Fibroblast of villous mesenchyme (primary cell): ENCODE results near the gene CELF2. TPM values are rescaled to one million over a fixed set of nuclear protein-coding genes. Genes with fewer than 3 reads are reported as not detected.

Experiments
- DNase-seq: peaks from one replicate; pipeline ENCODE4 v3.0.0-alpha.2; 2010; ENCODE audit warnings: low read depth
- H3K4me3 ChIP-seq: 2 replicates; pipeline ENCODE4 v1.5.1; 2011; ENCODE audit warnings: low read depth, mild to moderate bottlenecking, low read length
- total RNA-seq: library from RNA; depleted of rRNA; stranded (reverse); fragments of >200 nt; gene quantifications from 2 replicates; pipeline ENCODE4 v1.2.3, GENCODE V29; 2012
- TF ChIP-seq, protein P1 (sequence below): IDR thresholded peaks from 2 replicates; pipeline ENCODE4 v1.5.1; 2012; ENCODE audit warnings: low read depth, mild to moderate bottlenecking, low read length; ENCODE audit not compliant: insufficient read depth

Gene CELF2
- total RNA-seq, 1 donor: 2.2 TPM

DNA sequence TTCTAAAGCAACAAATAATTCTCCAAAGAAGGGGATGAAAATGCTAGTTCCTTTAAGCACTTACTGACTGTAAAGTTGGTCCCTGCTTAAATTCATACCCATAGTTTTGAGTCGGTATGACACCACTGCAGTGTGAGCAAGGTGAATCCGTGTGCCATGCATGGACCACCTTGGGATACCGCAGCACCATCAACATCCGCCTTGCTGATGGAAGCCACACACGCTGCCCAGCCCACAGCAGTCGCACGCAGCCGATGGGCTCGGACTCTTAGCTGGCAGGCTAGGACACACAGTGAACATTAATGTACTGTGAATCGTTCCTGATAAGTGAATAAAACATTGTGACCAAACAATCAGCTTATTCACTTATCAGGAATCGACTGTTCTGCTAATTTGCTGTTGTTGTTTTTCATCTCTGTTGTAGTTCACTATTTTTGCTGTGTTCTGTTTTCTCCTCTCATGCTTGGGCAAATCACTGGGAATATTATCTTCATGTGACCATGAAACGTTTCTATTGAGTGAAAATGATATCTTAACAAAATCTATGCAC, 318.3 kb downstream of the CELF2 start:
- TF ChIP-seq, protein P1, sequence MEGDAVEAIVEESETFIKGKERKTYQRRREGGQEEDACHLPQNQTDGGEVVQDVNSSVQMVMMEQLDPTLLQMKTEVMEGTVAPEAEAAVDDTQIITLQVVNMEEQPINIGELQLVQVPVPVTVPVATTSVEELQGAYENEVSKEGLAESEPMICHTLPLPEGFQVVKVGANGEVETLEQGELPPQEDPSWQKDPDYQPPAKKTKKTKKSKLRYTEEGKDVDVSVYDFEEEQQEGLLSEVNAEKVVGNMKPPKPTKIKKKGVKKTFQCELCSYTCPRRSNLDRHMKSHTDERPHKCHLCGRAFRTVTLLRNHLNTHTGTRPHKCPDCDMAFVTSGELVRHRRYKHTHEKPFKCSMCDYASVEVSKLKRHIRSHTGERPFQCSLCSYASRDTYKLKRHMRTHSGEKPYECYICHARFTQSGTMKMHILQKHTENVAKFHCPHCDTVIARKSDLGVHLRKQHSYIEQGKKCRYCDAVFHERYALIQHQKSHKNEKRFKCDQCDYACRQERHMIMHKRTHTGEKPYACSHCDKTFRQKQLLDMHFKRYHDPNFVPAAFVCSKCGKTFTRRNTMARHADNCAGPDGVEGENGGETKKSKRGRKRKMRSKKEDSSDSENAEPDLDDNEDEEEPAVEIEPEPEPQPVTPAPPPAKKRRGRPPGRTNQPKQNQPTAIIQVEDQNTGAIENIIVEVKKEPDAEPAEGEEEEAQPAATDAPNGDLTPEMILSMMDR: no peak
- DNase-seq: no peak
- no peak overlapping the region for H3K4me3 ChIP-seq

DNA sequence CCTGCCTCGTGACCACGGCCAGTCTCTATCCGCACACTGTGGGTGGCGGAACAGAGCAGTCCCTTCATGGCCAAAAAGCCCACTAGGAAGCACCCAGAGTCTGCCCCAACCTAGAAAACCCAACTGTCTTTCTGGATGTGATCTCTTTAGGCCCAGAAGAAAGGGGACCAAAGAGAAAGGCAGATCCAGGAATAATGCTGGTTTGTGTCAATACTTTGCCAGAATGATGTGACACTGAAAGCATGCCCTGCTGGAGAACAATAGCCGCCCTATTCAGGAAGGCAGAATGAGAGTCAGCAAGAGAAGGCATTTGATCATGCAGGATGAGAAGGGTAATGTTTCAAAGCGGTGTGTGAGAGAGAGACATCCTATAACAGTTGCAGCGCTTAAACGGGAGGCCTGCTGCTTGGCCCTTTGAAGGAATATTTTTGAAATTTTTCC, 319.1 kb downstream of the CELF2 start:
- TF ChIP-seq, protein P1: no peak
- no peak overlapping the region for H3K4me3 ChIP-seq
- DNase-seq: no peak

DNA sequence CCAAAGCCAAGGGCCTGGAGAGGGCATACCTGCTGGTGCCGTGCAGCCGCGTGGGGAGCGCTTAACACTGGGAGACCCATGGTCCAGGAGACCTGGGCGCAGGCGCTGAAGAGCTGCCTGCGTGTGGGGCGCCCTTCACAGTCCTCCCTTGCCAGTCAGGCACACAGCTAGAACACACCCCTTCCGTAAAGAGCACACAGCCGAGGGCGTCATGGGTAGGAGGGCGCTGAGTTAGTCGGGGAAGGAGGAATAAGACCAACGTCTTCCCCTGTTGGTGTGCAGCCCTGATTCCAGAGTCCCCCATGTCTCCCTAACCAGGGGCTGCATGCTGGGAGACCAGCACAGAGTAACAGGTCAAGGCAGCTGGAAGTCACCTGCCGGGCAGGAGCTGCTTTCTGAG, 319.8 kb downstream of the CELF2 start:
- TF ChIP-seq, protein P1: no peak
- no peak for DNase-seq
- no peak overlapping the region for H3K4me3 ChIP-seq

DNA sequence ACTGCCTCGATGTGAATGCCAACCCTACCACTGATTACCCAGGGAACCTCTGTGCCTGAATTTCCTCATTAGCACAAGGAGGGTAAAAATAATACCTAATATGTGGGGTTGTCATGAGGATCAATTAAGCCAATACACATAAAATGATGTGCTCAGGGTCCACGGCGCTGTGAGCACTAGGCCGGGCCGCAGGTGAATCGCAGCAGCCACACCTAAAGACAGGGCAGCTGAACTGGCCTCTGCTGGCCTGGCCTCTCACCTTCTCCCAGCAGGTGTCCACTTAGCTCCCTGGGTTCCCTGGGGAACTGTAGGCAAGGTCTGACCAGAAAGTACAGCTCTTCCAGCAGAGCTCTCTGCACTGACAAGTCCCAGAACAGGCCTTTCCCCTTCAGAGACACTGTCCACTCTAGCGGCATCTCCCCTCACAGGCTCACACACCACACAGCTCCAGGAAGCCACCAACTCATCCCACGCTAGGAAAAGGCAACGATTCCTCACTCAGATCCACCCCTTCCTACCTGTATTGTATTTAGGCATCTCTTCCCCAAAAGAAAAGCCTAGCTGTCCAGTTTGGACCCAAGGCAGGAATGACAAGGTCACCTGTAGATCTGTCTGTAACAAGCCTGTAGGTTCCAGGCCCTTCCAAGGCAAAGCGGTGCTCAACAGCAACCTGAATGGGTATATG, 320.6 kb downstream of the CELF2 start:
- no peak for DNase-seq
- TF ChIP-seq, protein P1: no peak
- no peak overlapping the region for H3K4me3 ChIP-seq

DNA sequence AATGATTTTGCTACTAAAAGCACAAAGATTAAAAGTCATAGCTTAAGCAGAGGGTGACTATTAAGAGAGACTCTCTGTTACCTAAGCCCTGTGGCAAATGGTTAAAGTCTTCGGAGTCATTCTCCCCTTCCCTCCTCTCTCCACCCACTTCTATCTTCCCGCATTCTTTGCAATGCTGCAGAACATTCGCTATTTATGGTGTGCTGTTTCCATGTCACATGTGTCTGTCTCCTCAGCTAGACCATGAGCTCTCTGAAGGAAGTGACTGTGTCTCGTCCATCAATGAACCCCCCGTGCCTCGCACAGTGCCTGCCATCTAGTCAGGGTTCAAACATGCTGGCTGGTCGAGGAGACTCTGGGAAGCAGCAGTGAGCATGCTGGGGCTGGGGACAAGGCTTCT, 321.3 kb downstream of the CELF2 start:
- TF ChIP-seq, protein P1: no peak
- DNase-seq: no peak
- no peak overlapping the region for H3K4me3 ChIP-seq

DNA sequence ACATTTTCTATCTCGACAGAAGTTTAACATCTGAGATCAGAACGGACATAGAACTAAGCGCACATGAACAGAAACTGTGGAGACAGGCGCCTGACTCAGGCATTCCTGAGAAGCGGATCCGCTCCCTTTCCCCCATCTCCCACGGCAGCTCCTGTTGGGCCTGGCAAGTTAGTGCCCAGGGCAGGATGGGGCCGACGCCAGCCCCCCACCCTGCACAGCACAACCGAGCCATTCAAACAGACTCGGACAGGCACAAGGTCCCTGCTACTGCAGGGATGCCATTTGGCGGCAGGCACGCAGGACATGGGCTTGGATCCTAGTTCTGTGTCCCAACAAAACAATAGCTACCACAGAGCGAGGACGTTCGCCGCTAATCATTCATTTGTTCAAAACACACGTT, 322.0 kb downstream of the CELF2 start:
- DNase-seq: no peak
- TF ChIP-seq, protein P1: no peak
- no peak overlapping the region for H3K4me3 ChIP-seq
